Measurements from ENCODE around the gene PHLPP1. TPM values are rescaled to one million over a fixed set of nuclear protein-coding genes. Genes with fewer than 3 reads are reported as not detected.
A peak's percentile ranks its signal among the peaks of the same experiment; 100 is the strongest.

Gene PHLPP1
- total and polyA plus RNA-seq, 2 experiments from 2014 or later = 15.7 to 73.6 TPM

DNA sequence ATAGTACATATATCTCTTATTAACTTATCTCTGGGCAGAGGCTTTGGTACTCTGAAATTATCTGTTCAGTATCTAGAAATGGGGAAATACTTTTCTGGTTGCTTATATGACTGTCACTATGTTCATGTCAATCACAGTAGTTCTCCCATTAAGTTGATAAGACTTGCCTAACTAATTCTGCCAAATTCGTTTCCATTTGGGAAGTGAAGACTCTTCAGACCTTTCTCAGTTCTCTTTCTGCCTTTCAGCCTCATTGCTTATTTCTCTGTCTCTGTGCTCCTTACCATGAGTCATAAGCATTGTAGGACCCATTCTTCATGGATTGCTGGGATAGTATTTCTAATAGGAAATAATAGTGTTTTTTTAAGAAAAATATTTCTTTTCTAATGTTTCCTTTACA is 113.5 kb downstream of the PHLPP1 start:
- H3K4me1 Mint-ChIP-seq = peaks cover 67% of the 10 kb centered on the region

More for the DNA sequence above, 113.5 kb downstream of the PHLPP1 start:
- Histone ChIP-seq H2AFZ (no peak overlapping the region), H3K4me3 (no peak overlapping the region), H3F3A (replicated peaks; ENCODE audit: low read depth) (no peaks in the 10 kb centered on the region), H3K27me3 (ENCODE audit: insufficient read depth) (no peaks in the 10 kb centered on the region), H4K20me1 (replicated peaks; ENCODE audit: insufficient read depth) (no peaks in the 10 kb centered on the region), H3K4me2 (no peak overlapping the region), H3K9me2 (ENCODE audit: insufficient read depth) (no peaks in the 10 kb centered on the region), H3K4me1 (ENCODE audit: insufficient read depth) (peaks cover 65% of the 10 kb centered on the region), H3K79me2 (replicated peaks; ENCODE audit: insufficient read depth) (peaks cover 86% of the 10 kb centered on the region), H3K27ac (ENCODE audit: low read depth) (no peak overlapping the region), H3K36me3 (ENCODE audit: insufficient read depth) (no peaks in the 10 kb centered on the region)
- H3K36me3 Mint-ChIP-seq (ENCODE audit: low read depth) = peaks cover 19% of the 10 kb centered on the region; the same call in 2 of the 3 replicates
- peak overlapping the region; percentile 9; the same call in 1 of the 2 replicates for H3K27ac Mint-ChIP-seq
- H3K9me3 Mint-ChIP-seq = no peaks in the 10 kb centered on the region
- no peak overlapping the region for H3K4me3 Mint-ChIP-seq
- no peak for DNase-seq (ENCODE audit: low spot score)
- H3K27me3 Mint-ChIP-seq (ENCODE audit: insufficient read depth, low read depth, poor library complexity) = peaks cover 8% of the 10 kb centered on the region
- TF ChIP-seq POLR2AphosphoS5 (IDR thresholded peaks at IDR 0.05; ENCODE audit: low read depth) (no peak), CTCF (conservative IDR thresholded peaks at IDR 0.05; ENCODE audit: low read depth in 2 of 2) (no peak), STAT1 (IDR thresholded peaks at IDR 0.05; ENCODE audit: unreplicated experiment) (no peak), CREB1 (CRISPR knock-in tag; IDR thresholded peaks at IDR 0.05; ENCODE audit: low read depth) (no peak), ZNF331 (CRISPR knock-in tag; IDR thresholded peaks at IDR 0.05; ENCODE audit: low read depth) (no peak), ZNF114 (CRISPR knock-in tag; IDR thresholded peaks at IDR 0.05) (no peak), ETS1 (IDR thresholded peaks at IDR 0.05) (no peak), NANOG (IDR thresholded peaks at IDR 0.05; ENCODE audit: borderline replicate concordance) (no peak), EZH2phosphoT487 (IDR thresholded peaks at IDR 0.05; ENCODE audit: unreplicated experiment) (no peak), JUNB (IDR thresholded peaks at IDR 0.05; ENCODE audit: unreplicated experiment) (no peak), EZH2 (IDR thresholded peaks at IDR 0.05; ENCODE audit: low read depth, unreplicated experiment) (no peak)
- TF ChIP-seq, protein P1, sequence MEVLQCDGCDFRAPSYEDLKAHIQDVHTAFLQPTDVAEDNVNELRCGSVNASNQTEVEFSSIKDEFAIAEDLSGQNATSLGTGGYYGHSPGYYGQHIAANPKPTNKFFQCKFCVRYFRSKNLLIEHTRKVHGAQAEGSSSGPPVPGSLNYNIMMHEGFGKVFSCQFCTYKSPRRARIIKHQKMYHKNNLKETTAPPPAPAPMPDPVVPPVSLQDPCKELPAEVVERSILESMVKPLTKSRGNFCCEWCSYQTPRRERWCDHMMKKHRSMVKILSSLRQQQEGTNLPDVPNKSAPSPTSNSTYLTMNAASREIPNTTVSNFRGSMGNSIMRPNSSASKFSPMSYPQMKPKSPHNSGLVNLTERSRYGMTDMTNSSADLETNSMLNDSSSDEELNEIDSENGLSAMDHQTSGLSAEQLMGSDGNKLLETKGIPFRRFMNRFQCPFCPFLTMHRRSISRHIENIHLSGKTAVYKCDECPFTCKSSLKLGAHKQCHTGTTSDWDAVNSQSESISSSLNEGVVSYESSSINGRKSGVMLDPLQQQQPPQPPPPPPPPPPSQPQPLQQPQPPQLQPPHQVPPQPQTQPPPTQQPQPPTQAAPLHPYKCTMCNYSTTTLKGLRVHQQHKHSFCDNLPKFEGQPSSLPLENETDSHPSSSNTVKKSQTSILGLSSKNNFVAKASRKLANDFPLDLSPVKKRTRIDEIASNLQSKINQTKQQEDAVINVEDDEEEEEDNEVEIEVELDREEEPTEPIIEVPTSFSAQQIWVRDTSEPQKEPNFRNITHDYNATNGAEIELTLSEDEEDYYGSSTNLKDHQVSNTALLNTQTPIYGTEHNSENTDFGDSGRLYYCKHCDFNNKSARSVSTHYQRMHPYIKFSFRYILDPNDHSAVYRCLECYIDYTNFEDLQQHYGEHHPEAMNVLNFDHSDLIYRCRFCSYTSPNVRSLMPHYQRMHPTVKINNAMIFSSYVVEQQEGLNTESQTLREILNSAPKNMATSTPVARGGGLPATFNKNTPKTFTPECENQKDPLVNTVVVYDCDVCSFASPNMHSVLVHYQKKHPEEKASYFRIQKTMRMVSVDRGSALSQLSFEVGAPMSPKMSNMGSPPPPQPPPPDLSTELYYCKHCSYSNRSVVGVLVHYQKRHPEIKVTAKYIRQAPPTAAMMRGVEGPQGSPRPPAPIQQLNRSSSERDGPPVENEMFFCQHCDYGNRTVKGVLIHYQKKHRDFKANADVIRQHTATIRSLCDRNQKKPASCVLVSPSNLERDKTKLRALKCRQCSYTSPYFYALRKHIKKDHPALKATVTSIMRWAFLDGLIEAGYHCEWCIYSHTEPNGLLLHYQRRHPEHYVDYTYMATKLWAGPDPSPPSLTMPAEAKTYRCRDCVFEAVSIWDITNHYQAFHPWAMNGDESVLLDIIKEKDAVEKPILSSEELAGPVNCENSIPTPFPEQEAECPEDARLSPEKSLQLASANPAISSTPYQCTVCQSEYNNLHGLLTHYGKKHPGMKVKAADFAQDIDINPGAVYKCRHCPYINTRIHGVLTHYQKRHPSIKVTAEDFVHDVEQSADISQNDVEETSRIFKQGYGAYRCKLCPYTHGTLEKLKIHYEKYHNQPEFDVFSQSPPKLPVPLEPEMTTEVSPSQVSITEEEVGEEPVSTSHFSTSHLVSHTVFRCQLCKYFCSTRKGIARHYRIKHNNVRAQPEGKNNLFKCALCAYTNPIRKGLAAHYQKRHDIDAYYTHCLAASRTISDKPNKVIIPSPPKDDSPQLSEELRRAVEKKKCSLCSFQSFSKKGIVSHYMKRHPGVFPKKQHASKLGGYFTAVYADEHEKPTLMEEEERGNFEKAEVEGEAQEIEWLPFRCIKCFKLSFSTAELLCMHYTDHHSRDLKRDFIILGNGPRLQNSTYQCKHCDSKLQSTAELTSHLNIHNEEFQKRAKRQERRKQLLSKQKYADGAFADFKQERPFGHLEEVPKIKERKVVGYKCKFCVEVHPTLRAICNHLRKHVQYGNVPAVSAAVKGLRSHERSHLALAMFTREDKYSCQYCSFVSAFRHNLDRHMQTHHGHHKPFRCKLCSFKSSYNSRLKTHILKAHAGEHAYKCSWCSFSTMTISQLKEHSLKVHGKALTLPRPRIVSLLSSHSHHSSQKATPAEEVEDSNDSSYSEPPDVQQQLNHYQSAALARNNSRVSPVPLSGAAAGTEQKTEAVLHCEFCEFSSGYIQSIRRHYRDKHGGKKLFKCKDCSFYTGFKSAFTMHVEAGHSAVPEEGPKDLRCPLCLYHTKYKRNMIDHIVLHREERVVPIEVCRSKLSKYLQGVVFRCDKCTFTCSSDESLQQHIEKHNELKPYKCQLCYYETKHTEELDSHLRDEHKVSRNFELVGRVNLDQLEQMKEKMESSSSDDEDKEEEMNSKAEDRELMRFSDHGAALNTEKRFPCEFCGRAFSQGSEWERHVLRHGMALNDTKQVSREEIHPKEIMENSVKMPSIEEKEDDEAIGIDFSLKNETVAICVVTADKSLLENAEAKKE (CRISPR knock-in tag; IDR thresholded peaks at IDR 0.05) = no peak
- TF ChIP-seq, protein P2, sequence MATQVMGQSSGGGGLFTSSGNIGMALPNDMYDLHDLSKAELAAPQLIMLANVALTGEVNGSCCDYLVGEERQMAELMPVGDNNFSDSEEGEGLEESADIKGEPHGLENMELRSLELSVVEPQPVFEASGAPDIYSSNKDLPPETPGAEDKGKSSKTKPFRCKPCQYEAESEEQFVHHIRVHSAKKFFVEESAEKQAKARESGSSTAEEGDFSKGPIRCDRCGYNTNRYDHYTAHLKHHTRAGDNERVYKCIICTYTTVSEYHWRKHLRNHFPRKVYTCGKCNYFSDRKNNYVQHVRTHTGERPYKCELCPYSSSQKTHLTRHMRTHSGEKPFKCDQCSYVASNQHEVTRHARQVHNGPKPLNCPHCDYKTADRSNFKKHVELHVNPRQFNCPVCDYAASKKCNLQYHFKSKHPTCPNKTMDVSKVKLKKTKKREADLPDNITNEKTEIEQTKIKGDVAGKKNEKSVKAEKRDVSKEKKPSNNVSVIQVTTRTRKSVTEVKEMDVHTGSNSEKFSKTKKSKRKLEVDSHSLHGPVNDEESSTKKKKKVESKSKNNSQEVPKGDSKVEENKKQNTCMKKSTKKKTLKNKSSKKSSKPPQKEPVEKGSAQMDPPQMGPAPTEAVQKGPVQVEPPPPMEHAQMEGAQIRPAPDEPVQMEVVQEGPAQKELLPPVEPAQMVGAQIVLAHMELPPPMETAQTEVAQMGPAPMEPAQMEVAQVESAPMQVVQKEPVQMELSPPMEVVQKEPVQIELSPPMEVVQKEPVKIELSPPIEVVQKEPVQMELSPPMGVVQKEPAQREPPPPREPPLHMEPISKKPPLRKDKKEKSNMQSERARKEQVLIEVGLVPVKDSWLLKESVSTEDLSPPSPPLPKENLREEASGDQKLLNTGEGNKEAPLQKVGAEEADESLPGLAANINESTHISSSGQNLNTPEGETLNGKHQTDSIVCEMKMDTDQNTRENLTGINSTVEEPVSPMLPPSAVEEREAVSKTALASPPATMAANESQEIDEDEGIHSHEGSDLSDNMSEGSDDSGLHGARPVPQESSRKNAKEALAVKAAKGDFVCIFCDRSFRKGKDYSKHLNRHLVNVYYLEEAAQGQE (IDR thresholded peaks at IDR 0.05; ENCODE audit: unreplicated experiment) = no peak
- ATAC-seq = no peak
